Osteocyte (in vitro differentiated cells): ENCODE measurements around the gene NUDT17. TPM values are rescaled to one million over a fixed set of nuclear protein-coding genes. Genes with fewer than 3 reads are reported as not detected.

Experiments used
- DNase-seq: peaks from one replicate; pipeline ENCODE4 v3.0.0; 2021; ENCODE audit warnings: mixed read lengths; ENCODE audit not compliant: unreplicated experiment; ENCODE audit errors: extremely low spot score
- H3K27ac Mint-ChIP-seq: one replicate; pipeline ENCODE4 v1.8.0; 2021; ENCODE audit warnings: mild to moderate bottlenecking, mixed read lengths; ENCODE audit not compliant: unreplicated experiment
- H3K27me3 Mint-ChIP-seq: one replicate; pipeline ENCODE4 v1.8.0; 2021; ENCODE audit warnings: mixed read lengths; ENCODE audit not compliant: unreplicated experiment
- H3K36me3 Mint-ChIP-seq: one replicate; pipeline ENCODE4 v1.8.0; 2021; ENCODE audit warnings: mixed read lengths; ENCODE audit not compliant: unreplicated experiment
- H3K4me1 Mint-ChIP-seq: one replicate; pipeline ENCODE4 v1.8.0; 2021; ENCODE audit warnings: mixed read lengths; ENCODE audit not compliant: unreplicated experiment
- H3K4me3 Mint-ChIP-seq: one replicate; pipeline ENCODE4 v1.8.0; 2021; ENCODE audit warnings: mild to moderate bottlenecking, moderate library complexity, mixed read lengths; ENCODE audit not compliant: unreplicated experiment
- H3K9me3 Mint-ChIP-seq: one replicate; pipeline ENCODE4 v1.8.0; 2021; ENCODE audit warnings: mixed read lengths; ENCODE audit not compliant: unreplicated experiment
- total RNA-seq: library from RNA; stranded (reverse); gene quantifications from 2 replicates; pipeline ENCODE4 v1.2.1, GENCODE V29; 2021
- TF ChIP-seq, protein P1 (sequence below): fragments of 200-600 bp; sonication (generic); IDR thresholded peaks from 2 replicates; pipeline ENCODE4 v1.5.0; 2021; ENCODE audit warnings: antibody characterized with exemption, mild to moderate bottlenecking, moderate library complexity

Gene NUDT17
- total RNA-seq, 1 donor from 2014 or later: 2.4 TPM

DNA sequence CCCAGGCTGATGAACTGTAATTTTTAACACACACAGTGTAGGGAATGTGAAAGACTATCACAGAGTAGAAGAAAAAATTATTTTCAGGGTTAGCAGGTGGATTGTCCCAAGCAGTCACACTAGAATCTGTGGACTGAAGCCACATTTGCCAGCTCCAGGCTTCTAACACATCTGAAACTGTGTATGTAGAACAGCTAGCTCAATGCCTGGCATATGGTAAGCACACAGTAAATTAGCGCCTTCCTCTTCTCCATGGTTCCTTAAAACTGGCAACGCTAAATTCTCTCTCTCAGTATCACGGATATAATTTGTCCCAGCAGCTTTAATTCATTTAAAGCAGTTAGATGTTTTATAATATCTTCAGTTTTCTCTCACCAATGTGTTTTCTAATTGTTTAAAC, 2.4 kb upstream of the NUDT17 start:
- Mint-ChIP-seq H3K4me3 (no peak overlapping the region), H3K36me3 (peaks cover 28% of the 10 kb centered on the region), H3K27ac (no peak overlapping the region), H3K27me3 (no peaks in the 10 kb centered on the region), H3K9me3 (no peaks in the 10 kb centered on the region), H3K4me1 (peaks cover 6% of the 10 kb centered on the region)
- DNase-seq: no peak
- TF ChIP-seq, protein P1, sequence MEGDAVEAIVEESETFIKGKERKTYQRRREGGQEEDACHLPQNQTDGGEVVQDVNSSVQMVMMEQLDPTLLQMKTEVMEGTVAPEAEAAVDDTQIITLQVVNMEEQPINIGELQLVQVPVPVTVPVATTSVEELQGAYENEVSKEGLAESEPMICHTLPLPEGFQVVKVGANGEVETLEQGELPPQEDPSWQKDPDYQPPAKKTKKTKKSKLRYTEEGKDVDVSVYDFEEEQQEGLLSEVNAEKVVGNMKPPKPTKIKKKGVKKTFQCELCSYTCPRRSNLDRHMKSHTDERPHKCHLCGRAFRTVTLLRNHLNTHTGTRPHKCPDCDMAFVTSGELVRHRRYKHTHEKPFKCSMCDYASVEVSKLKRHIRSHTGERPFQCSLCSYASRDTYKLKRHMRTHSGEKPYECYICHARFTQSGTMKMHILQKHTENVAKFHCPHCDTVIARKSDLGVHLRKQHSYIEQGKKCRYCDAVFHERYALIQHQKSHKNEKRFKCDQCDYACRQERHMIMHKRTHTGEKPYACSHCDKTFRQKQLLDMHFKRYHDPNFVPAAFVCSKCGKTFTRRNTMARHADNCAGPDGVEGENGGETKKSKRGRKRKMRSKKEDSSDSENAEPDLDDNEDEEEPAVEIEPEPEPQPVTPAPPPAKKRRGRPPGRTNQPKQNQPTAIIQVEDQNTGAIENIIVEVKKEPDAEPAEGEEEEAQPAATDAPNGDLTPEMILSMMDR: no peak

DNA sequence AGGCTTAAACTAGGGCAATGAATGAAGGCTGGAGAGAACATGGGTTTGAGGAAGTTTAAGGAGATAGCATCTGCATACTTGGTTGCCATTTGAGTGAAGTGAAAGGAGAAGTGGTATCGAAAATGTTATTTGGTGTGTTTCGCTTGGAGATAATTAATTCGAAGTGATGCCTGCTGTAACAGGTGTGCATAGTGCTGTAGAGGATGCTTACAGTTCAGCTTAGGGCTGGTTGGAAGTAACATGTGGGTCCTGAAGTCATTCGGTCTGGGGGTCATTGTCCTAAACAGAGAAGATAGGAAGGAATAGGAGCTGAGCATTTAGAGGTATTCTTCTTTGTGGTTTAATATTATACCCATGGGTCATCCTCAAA, 301 bp upstream of the NUDT17 start:
- Mint-ChIP-seq H3K9me3 (no peaks in the 10 kb centered on the region), H3K27me3 (no peaks in the 10 kb centered on the region), H3K4me1 (peaks cover 12% of the 10 kb centered on the region), H3K27ac (no peak overlapping the region), H3K36me3 (peaks cover 29% of the 10 kb centered on the region), H3K4me3 (no peak overlapping the region)
- TF ChIP-seq, protein P1: no peak
- DNase-seq: no peak

DNA sequence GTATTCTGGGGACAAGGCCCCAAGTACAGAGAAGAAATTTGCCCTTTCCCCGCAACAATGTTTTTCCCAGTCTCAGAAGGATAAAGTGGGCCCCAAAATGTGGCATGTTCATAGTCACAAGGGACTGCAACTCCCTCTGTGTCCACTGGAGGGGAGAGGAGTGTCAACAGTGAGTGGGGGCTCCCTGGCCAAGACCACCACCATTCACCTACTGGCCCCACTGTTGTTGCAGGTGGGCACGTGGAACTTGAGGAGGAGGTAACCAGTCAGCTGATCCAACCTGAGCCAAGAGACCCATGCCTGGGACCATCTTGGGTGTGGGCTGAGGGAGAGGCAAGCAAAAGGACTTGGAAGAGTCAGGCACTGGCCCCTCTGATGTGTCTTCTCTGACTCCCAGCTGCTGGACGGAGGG, 777 bp downstream of the NUDT17 start:
- peaks cover 27% of the 10 kb centered on the region for H3K36me3 Mint-ChIP-seq
- H3K9me3 Mint-ChIP-seq: no peaks in the 10 kb centered on the region
- H3K27me3 Mint-ChIP-seq: no peaks in the 10 kb centered on the region
- DNase-seq: no peak
- TF ChIP-seq, protein P1: peak; percentile 60
- H3K27ac Mint-ChIP-seq: no peak overlapping the region
- no peak overlapping the region for H3K4me3 Mint-ChIP-seq
- H3K4me1 Mint-ChIP-seq: peaks cover 17% of the 10 kb centered on the region

DNA sequence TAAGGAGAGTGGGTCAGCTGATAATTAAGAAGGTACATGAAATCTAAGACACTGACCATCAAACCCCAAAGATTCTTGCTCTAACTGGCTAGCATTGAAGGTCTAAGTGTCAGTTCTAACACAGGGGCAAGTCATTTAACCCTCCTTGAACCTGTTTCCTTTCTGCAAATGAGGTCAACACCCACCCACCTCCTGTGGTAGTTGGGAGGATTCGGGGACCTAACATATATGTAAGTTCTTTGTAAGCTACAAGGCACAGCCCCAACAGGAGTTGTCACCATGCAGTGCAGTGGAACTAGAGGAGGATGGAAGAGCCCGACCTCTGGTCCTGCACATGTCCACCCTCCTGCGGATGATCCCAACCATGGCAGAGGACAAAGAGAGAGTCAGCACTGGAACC, 2.4 kb downstream of the NUDT17 start:
- TF ChIP-seq, protein P1: no peak
- peaks cover 20% of the 10 kb centered on the region for H3K36me3 Mint-ChIP-seq
- H3K27me3 Mint-ChIP-seq: no peaks in the 10 kb centered on the region
- no peaks in the 10 kb centered on the region for H3K9me3 Mint-ChIP-seq
- H3K4me1 Mint-ChIP-seq: peaks cover 17% of the 10 kb centered on the region
- DNase-seq: no peak
- no peak overlapping the region for H3K27ac Mint-ChIP-seq
- H3K4me3 Mint-ChIP-seq: no peak overlapping the region

DNA sequence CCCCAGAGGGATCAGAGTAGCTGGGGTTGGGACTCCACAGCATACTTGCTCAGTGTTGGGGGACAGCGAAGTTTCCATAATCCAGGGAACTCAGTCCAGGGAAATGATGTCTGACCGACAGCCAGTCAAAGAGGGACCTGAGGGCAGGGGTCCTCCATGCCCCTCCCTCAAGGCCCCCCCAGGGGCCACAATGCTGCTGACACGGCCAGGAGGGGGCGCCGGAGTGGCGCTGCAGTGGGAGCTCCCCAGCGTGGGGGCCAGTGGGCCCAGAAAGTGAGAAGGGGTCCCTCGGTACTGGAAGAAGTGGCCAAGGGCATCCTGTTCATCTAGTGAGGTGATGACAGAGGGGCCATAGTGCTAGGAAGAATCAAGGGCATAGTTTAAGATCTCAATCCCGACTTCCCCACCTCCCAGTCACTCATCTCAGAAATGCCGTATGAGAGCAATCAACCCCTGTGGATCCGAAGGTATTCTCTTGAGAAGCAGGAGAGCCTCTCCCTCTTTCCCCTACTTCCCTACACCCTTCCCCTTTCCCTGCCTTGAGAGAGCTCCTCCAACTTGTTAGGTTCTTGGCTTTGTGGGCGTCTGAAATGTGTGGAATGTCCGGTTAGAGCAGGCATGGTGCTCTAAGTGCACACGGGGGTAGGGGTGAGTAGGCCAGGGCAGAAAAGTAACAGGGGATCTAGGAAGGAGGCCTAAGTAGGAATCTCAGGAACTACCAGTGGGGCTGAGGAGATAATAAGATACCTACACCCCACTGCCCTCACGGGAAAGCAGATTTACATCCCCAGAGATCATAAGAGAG, 4.1 kb downstream of the NUDT17 start:
- Mint-ChIP-seq H3K27me3 (no peaks in the 10 kb centered on the region), H3K9me3 (no peaks in the 10 kb centered on the region), H3K4me3 (no peak overlapping the region), H3K36me3 (peaks cover 25% of the 10 kb centered on the region), H3K4me1 (peaks cover 17% of the 10 kb centered on the region), H3K27ac (peak overlapping the region; percentile 32)
- TF ChIP-seq, protein P1: peak; percentile 52
- DNase-seq: no peak
